HG03280 (cell line): ENCODE data around the gene LRSAM1.

ENCODE experiments used
- ATAC-seq: cut with Tn5 transposase; IDR thresholded peaks from one replicate; pipeline ENCODE4 v1.9.1; 2021; ENCODE audit warnings: mild to moderate bottlenecking, moderate library complexity; ENCODE audit not compliant: unreplicated experiment

The LRSAM1 gene

GRCh38 chr9:127530206-127530941 is 79.1 kb downstream of the LRSAM1 start:
- no peak for ATAC-seq

GRCh38 chr9:127531676-127532075 is 80.4 kb downstream of the LRSAM1 start:
- no peak for ATAC-seq

- no peak for ATAC-seq
Observed at GRCh38 chr9:127534250-127534906, 83.1 kb downstream of the LRSAM1 start.

- ATAC-seq = no peak
Observed at GRCh38 chr9:127534931-127535330, 83.6 kb downstream of the LRSAM1 start.

- ATAC-seq = no peak
Observed at GRCh38 chr9:127535396-127535795, 84.1 kb downstream of the LRSAM1 start.

- ATAC-seq = no peak
Observed at GRCh38 chr9:127535834-127536233, 84.5 kb downstream of the LRSAM1 start.

- no peak for ATAC-seq
Observed at GRCh38 chr9:127536499-127536898, 85.2 kb downstream of the LRSAM1 start.

GRCh38 chr9:127537014-127537413 is 85.7 kb downstream of the LRSAM1 start:
- ATAC-seq = no peak

GRCh38 chr9:127537792-127538191 is 86.5 kb downstream of the LRSAM1 start:
- no peak for ATAC-seq

- ATAC-seq = no peak
Observed at GRCh38 chr9:127538849-127539258, 87.5 kb downstream of the LRSAM1 start.

- no peak for ATAC-seq
Observed at GRCh38 chr9:127539259-127539981, 88.1 kb downstream of the LRSAM1 start.

- no peak for ATAC-seq
Observed at GRCh38 chr9:127539982-127540663, 88.8 kb downstream of the LRSAM1 start.

- no peak for ATAC-seq
Observed at GRCh38 chr9:127540664-127541041, 89.3 kb downstream of the LRSAM1 start.

- no peak for ATAC-seq
Observed at GRCh38 chr9:127541176-127541575, 89.9 kb downstream of the LRSAM1 start.

GRCh38 chr9:127541865-127542264 is 90.6 kb downstream of the LRSAM1 start:
- no peak for ATAC-seq

GRCh38 chr9:127543221-127543620 is 91.9 kb downstream of the LRSAM1 start:
- no peak for ATAC-seq

GRCh38 chr9:127543973-127544533 is 92.7 kb downstream of the LRSAM1 start:
- ATAC-seq = no peak

- ATAC-seq = no peak
Observed at GRCh38 chr9:127545196-127546124, 94.2 kb downstream of the LRSAM1 start.

GRCh38 chr9:127546125-127546832 is 95.0 kb downstream of the LRSAM1 start:
- ATAC-seq = no peak
